ENCODE data around the gene ANKMY2.
"Not testable (repeated sequence)": the region's sequence is repeated elsewhere in the genome, so short reads cannot be mapped to it uniquely, and the experiment has no call there.

Gene ANKMY2

GRCh38 chr7:16606704-16607103, 38.9 kb downstream of the ANKMY2 start:
- TF ChIP-seq CTCF (IDR thresholded peaks at IDR 0.05; ENCODE audit: borderline replicate concordance, insufficient read depth, low read depth, low read length) = no peak
- H3K4me3 ChIP-seq (ENCODE audit: low read depth, low read length) = no peak overlapping the region

GRCh38 chr7:16604054-16604453, 41.5 kb downstream of the ANKMY2 start:
- no peak for TF ChIP-seq CTCF (IDR thresholded peaks at IDR 0.05; ENCODE audit: borderline replicate concordance, insufficient read depth, low read depth, low read length)
- H3K4me3 ChIP-seq (ENCODE audit: low read depth, low read length) = no peak overlapping the region

- H3K4me3 ChIP-seq (ENCODE audit: low read depth, low read length) = no peak overlapping the region
- no peak for TF ChIP-seq CTCF (IDR thresholded peaks at IDR 0.05; ENCODE audit: borderline replicate concordance, insufficient read depth, low read depth, low read length)
Observed at GRCh38 chr7:16603633-16604032, 41.9 kb downstream of the ANKMY2 start.

GRCh38 chr7:16599860-16600259, 45.7 kb downstream of the ANKMY2 start:
- H3K4me3 ChIP-seq (ENCODE audit: low read depth, low read length) = no peak overlapping the region
- TF ChIP-seq CTCF (IDR thresholded peaks at IDR 0.05; ENCODE audit: borderline replicate concordance, insufficient read depth, low read depth, low read length) = no peak

GRCh38 chr7:16598015-16598414, 47.5 kb downstream of the ANKMY2 start:
- no peak for TF ChIP-seq CTCF (IDR thresholded peaks at IDR 0.05; ENCODE audit: borderline replicate concordance, insufficient read depth, low read depth, low read length)
- no peak overlapping the region for H3K4me3 ChIP-seq (ENCODE audit: low read depth, low read length)

- not testable (repeated sequence) for H3K4me3 ChIP-seq (ENCODE audit: low read depth, low read length)
Observed at GRCh38 chr7:16595596-16595995, 50.0 kb downstream of the ANKMY2 start.

GRCh38 chr7:16594676-16595075, 50.9 kb downstream of the ANKMY2 start:
- no peak for TF ChIP-seq CTCF (IDR thresholded peaks at IDR 0.05; ENCODE audit: borderline replicate concordance, insufficient read depth, low read depth, low read length)
- no peak overlapping the region for H3K4me3 ChIP-seq (ENCODE audit: low read depth, low read length)

GRCh38 chr7:16594061-16594460, 51.5 kb downstream of the ANKMY2 start:
- no peak for TF ChIP-seq CTCF (IDR thresholded peaks at IDR 0.05; ENCODE audit: borderline replicate concordance, insufficient read depth, low read depth, low read length)
- no peak overlapping the region for H3K4me3 ChIP-seq (ENCODE audit: low read depth, low read length)
